Brain microvascular endothelial cell (primary cell): Measurements from ENCODE around the gene HELB.

ENCODE experiments used
- DNase-seq: peaks from one replicate; pipeline ENCODE4 v3.0.0-alpha.2; 2020
- H3K27ac ChIP-seq: fragments of 250-450 bp; sonication (Bioruptor Pico); 2 replicates; pipeline ENCODE4 v1.5.1; 2020; ENCODE audit warnings: mild to moderate bottlenecking, moderate library complexity
- H3K27me3 ChIP-seq: fragments of 250-450 bp; sonication (Bioruptor Pico); replicated peaks from 2 replicates; pipeline ENCODE4 v1.5.1; 2020; ENCODE audit warnings: mild to moderate bottlenecking
- H3K36me3 ChIP-seq: fragments of 250-450 bp; sonication (Bioruptor Pico); replicated peaks from 2 replicates; pipeline ENCODE4 v1.5.1; 2020; ENCODE audit warnings: mild to moderate bottlenecking
- H3K4me3 ChIP-seq: 2 replicates; pipeline ENCODE4 v1.5.1; 2011; ENCODE audit warnings: low read depth, mild to moderate bottlenecking, control low read depth, low read length, moderate library complexity
- in situ Hi-C: cut with HindIII; loops from 2 replicates; pipeline ENCODE4 v1.10.0; 2017; ENCODE audit warnings: low sequenced_read_pairs, low pct_ligation_motif_present
- TF ChIP-seq, protein P1 (sequence below): IDR thresholded peaks from 2 replicates; pipeline ENCODE4 v1.5.1; 2011; ENCODE audit warnings: low read depth, mild to moderate bottlenecking, moderate library complexity, low read length, control low read depth, inconsistent platforms; ENCODE audit errors: missing control alignments

The HELB gene

DNA sequence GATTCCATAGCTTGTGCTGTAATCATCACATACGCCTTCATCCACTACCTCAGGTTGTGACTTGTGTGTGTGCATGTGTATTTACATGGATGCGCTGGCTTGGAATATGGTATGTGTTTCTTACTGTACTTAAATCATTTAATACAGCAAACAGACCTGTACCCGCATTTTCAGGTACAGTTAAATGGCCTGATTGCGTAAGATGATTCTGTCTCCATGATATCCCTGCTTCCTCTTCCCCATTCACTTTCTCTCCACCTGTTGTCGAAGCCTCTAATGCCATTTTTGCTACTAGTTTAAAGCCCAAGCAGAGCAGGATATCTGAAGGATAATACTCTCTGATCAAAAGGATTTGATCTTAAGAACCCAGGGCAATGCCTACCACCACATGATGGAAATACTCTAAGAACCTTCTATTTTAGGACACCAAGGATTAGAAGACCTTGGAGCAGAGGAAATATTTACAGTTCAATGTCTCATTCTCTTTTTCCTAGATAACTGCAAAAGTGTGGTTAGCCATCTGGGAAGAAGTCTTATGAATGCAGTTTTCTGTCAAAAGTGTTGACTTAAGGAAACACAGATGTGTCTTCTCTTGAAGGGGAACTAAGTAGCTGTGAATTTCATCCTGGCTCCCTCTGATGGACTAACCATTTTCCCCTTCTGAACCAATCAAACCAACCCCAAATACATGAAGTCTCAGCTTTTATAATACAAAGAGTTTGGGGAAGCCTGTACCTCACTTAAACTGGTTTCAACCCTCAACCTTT is 78.7 kb downstream of the HELB start:
- DNase-seq, result no peak
- TF ChIP-seq, protein P1, sequence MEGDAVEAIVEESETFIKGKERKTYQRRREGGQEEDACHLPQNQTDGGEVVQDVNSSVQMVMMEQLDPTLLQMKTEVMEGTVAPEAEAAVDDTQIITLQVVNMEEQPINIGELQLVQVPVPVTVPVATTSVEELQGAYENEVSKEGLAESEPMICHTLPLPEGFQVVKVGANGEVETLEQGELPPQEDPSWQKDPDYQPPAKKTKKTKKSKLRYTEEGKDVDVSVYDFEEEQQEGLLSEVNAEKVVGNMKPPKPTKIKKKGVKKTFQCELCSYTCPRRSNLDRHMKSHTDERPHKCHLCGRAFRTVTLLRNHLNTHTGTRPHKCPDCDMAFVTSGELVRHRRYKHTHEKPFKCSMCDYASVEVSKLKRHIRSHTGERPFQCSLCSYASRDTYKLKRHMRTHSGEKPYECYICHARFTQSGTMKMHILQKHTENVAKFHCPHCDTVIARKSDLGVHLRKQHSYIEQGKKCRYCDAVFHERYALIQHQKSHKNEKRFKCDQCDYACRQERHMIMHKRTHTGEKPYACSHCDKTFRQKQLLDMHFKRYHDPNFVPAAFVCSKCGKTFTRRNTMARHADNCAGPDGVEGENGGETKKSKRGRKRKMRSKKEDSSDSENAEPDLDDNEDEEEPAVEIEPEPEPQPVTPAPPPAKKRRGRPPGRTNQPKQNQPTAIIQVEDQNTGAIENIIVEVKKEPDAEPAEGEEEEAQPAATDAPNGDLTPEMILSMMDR, result no peak
- Histone ChIP-seq H3K27ac (no peak overlapping the region), H3K4me3 (no peak overlapping the region), H3K27me3 (no peaks in the 10 kb centered on the region), H3K36me3 (no peaks in the 10 kb centered on the region)
- in situ Hi-C loops, result no loop called here

DNA sequence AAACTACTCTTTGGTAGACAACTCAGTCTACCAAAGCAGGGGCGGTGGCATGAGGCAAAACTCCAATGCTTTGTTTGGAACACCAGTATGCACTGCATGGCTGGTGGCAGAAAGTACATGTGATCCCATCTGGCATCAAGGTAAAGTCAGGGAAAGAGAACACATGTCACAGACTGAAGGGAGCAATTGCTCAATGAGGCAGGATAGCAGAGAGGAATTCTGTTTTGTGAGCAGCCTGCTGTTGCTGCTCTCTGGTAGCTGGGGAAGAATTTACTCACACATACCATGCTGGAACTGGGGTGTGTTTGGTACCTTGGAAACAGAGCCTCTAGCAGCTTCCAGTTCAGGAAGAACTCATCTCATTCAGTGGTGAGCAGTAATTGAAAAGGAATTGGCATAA is 84.8 kb downstream of the HELB start:
- Histone ChIP-seq H3K36me3 (no peaks in the 10 kb centered on the region), H3K27me3 (no peaks in the 10 kb centered on the region), H3K4me3 (no peak overlapping the region), H3K27ac (no peak overlapping the region)
- DNase-seq, result no peak
- in situ Hi-C loops, result no loop called here
- TF ChIP-seq, protein P1, result no peak
